HG02678 (cell line): ENCODE results near the gene L3MBTL4.
"Not testable (repeated sequence)": the region's sequence is repeated elsewhere in the genome, so short reads cannot be mapped to it uniquely, and the experiment has no call there.

Experiments
- ATAC-seq: cut with Tn5 transposase; IDR thresholded peaks from one replicate; pipeline ENCODE4 v1.9.1; 2021; ENCODE audit warnings: mild to moderate bottlenecking, moderate library complexity; ENCODE audit not compliant: unreplicated experiment

L3MBTL4 gene

DNA sequence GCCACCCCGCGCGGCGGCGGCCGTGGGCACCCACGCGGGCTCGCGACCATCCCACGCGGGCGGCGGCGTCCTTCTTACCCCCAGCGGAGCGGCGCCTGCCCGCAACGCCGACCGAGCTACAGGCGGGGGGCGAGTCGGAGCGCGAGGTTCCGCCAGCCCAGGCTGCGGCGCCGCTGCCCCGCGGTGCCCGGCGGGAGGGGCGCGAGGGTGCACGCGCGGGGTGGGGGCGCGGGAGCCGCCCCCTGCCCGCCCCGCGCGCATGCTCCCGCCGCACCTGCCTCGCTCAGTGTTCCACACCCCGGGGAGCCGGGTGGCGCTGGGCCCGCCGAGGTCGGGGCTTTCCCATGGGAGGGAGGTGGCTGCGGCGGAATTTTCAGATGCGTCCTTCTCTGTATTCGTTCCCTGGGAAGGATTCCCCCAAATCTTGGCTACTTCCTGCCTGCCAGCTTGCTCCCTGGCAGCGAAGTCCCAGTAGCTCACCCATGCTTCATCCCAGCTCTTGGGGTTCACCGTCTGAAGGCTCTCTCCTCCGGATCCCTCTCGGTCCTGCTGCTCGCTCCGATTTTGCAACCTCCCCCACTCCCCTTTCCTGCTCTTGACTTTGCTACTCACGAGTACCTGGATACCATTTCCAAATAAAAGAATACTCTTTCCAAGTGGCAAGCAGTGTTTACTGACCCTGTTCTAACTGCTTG lies at the start of gene L3MBTL4:
Gene L3MBTL4, minus strand, starts transcription at position 189 of the 695 bp plus-strand sequence. CDS start 103,286 bp downstream, outside the sequence.
- peak; percentile 60 for ATAC-seq

DNA sequence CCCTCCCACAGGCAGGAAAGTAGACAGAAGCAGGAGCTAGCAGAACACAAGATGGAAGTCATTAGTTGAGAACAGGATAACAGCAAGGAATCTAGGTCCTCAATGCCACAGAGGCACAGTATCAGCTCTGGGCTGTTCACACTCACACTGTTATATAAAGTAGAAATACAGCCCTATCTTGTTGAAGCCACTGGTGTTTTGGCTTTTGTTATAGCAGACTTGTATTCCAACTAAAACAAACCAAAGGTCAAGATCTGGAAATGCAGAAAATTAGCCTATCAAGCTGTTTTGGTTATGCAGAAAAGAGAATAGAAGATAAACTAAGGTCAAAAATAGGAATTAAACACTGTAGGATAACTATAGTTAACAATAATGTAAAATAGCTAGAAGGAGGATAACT lies 37.5 kb upstream of the L3MBTL4 start:
- ATAC-seq, result no peak

DNA sequence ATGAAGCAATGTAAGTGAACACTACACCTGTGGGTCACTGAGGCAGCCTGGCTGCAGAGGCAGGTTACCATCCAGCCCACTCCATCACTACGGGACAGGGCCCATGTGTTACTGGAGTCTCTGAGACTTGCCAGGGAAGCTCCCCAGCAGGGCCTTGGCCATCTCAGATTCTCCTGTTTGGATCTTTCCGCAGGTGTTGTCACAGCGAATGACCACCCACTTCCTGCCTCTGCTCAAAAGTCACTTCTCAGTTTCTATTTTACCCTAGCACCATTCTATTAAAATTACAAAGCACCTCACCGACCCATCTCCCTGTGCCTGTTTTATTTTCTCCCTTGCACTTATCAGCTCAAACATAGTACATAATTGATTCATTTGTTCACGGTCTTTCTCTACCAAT lies 34.5 kb upstream of the L3MBTL4 start:
- no peak for ATAC-seq

DNA sequence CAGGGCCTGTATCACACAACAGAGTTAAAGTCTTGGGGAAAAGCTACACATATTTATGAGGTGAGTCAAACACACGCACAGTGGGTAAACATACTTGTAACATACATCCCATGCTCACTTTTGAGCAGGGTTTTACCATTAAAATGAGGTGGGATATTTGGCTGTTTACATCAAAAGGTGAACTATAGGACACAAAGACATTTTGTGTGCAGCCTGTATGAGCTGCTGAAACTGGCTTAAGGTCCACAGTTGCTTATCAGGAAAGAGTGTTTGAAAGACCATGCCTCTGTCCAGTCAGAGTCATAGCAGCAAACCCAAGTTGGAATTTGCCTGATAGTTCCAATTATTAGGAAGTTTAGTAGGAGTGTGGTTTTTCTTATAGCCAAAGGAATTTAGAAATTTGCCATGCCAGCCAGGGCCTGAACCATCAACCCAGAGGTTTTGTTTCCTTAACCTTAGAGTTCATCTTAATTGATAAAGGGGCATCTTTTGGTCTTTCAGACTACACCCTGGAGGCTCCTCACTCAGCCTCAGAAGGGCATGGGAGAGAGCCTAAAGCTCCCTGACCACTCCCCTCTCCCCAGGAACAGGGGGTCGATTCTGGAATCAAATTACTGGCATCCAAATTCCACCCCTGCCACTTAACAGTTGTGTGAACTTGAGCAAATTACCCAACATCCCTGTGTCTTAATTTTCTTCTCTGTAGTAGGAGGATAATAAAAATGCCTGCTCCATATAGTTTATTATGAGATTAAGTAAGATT lies 29.9 kb upstream of the L3MBTL4 start:
- ATAC-seq, result no peak

DNA sequence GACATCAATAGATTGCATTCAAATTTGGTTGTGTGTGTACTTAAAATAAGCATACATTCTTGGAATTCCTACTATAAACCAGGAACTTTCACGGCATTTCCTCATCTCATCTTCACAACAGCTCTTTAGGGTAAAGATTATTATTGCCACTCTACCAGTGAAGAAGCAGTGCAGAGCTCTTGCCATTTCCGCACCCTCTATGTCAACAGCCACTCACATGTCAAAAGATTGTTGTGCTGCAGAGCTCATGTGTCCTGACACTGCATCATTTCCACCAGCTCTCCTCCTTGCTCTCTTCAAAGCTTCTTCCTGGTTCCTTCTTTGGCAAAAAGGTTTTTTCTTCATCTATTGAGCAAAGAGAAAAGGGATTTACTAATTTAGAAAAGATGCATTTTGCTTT lies 26.5 kb upstream of the L3MBTL4 start:
- no peak for ATAC-seq

DNA sequence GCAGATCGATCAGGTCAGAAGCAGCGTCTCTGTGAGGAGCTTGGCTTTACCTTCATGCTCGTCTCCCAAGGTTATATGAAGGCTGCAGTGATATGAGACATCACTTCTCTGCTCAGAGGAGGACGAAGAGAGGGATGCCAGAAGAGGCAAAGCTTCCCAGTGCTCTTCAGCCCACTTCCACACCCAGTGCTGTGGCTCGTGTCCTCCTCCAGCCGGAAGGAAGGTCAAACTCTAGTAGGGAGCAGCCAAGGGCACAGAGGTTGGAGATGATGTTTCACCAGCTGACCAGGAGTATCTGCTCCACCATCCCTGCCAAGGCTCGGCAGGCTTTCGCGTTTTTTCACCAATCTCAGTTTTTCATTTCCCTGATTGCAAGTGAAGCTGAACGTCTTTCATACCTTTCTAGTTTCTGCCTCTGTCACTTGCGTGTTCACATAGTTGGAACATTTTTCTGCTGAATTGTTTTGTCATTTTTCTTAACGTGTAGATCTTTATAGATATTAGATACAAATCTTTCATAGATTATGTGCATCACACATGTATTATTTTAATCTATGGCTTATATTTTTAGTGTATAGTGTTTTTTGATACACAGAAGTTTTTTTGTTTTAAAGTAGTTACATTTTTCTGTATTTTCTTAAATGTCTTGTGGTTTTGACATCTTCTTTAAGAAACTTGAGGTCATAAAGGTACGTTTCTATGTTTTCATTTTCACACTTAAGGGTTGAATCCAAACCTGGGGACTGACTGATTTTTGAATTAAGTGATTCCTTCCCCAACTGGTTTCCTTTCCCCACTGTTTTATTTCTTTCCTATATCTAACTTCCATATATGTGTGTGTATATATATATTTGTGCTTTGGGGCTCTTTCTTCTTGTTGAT lies 23.5 kb upstream of the L3MBTL4 start:
- no peak for ATAC-seq

DNA sequence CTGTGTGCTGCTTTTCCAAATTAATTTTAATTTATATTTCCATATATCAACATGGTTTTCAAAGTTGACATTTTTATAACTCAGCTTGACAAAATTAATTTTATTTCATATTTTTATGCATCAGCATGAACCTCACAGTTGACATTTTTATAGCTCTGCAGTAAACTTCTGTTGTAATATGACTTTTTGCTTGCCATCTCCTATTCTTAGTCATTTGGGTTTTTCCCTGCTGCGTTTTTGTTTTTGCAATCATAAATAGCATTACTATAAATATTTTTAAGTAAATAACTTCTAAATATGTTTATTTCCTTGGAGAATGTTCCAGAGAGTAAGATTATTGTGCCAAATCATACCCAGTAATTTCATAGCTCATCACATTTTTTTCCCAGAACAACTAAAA lies 21.0 kb upstream of the L3MBTL4 start:
- no peak for ATAC-seq

DNA sequence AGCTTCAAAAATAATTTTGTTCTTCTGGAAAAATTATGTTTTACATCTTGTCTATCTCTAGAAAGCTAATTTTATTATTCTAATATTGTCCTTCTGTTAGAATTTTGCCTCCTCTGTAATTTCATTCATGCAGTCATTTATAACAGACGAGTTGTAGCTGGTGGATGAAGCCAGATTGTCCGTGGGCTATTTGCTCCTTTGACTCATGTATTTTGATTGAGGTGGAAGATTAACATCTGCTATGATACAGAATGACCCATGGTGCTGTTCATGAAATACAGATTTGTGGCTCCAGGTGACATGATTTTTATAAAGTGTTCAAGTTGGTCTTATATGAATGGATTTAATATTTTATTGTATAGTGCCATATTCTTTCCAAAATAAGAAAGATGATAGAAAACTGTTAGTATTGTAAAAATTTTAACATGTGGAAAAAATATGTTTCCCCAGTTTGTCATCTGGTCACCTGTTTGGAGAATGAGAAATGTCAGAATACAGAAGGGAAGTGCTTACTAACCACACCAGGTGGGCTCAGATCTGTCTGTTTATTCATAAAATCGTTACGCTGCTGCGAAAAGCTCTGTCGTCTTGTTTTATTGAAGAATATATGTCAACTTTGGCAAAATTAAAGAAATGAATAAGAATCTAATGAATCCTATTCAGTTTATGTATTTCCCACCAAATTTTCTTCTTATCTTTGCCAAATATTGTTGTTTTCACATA lies 20.4 kb upstream of the L3MBTL4 start:
- no peak for ATAC-seq

DNA sequence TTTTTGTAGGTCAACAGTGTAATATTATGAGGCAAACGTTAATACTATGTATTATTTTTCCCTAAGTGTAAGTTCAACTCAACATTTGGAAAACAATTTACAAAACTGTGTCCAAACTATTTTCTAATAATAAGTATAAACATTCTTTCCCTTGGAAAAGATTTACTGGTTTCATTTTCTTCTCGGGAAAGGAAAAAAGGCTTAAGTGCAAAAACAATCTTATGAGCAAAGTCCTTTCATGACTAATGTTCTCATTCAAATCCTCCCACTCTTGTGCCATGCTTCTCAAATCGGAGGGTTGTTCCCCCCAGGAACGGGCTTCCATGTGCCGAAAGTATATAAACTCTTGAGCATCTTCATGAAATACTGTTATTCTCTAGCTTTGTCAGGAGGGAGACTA lies 19.8 kb upstream of the L3MBTL4 start:
- ATAC-seq, result no peak

DNA sequence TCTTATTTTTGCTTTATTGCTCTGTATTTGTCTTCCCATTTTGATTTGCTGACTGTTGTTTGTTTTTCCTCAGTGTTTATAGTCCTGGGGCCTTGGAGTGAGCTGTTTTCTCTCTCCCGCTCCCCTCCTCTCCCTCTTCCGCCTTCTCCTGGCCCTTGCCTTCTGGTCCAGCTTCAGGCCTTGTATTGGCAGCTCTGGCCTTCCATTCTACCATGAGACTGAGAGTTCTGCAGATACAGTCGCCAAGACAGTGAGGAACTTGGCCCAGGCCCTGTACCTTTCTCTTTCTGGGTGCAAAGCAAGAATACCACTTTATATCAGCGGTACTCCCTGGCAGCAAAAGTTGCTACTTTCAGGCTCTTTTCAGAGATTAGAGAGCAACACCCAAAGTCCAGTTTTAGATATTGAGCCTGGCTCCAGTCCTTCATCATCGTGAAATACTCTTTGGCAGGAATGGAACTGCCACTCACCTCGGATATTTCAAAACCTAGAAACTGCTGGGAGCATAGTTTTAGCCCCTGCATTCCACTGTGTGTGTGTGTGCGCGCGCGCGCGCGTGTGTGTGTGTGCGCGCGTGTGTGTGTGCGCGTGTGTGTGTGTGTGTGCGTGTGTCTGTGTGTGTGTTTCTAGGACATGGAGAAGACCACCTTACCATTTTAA lies 17.1 kb upstream of the L3MBTL4 start:
- ATAC-seq, result no peak

DNA sequence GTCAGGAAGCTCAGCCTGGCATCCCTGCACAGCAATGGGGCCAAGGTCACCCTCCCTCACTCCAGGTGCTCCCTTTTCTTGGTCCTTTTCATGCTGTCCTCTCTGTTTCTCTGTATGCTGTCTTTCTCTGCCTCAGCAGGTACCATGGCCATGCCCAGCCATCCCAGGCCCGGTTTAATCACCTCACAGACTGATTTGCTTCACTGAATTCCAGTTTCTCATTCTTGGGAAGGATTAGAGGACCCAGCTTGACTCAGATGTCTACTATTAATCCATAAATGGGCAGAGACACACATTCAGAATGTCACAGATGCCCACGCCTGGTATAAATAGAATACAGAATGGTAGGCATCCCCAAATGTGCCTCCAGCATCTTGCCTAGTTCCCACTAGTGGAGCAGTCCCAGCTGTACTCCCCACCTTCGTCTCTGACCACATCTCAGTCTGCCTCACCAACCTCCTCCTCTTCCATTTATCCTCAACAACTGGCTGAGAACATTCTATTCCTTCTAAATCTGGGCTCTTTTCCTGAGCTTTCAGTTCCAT lies 14.2 kb upstream of the L3MBTL4 start:
- no peak for ATAC-seq

DNA sequence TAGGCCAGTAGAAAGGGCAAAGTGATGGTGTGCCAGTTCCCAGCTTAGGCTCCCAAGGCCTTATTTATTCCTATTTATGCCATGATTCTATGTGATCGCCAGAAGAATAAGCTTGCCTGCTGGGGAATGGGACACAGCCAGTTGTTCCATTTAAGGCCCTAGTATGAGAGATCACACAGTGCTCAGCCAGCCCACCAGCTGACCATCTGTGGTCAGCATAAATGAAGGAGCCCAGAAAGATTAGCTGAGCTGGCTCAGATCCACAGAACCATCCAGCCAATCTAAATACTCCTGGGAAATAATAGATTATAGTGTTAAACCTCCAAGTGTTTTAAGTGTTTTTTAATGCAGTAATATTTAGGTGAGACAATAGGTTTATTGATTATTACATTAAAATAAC lies 12.6 kb upstream of the L3MBTL4 start:
- ATAC-seq, result no peak

DNA sequence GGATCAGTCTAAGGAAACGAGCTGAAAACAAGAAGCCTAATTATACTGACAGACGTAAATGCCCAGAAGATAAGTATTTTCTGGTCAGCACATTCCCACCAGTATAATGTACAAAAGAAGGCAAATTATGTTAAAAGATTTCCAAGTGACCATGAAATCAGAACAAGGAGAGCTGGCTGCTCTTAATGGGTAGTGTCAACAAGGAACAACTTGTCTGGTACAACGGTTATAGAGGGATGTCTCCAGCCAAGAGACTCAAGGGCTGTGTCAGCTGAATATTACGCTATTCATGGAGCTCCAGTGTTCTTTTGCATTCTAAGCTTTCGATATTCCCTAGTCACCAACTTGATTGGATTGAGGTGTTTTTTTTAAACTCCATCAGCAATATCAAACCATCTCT lies 8.6 kb upstream of the L3MBTL4 start:
- no peak for ATAC-seq

DNA sequence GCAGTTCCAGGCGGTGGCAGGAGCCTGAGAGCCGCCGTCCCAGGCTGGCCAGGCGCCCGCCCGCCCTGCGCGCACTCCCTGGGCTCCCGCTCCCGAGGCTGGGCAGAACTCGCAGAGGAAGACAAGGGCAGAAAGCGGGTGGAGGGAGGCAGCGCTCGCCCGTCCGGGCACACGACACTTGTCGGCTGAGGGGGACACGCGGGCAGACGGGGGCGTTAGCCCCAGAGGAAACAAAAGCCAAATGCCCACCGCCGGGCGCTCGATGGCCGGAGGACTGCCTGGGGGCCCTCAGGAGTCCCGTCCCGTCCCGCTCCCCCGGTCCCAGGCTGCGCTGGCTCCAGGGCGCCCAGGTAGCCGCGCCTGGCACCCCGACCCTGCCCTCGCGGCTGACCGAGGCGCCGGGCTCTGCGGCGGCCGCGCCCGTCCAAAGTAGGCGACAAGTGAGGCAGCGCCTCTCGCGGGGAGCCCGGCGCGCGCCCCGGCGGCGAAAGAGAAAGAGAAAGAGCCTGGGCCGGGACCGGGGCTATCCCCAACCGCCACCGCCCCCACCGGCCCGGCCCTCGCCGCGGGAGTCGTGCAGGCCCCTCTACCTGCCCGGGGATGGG lies 491 bp downstream of the L3MBTL4 start:
- peak; percentile 89 for ATAC-seq

DNA sequence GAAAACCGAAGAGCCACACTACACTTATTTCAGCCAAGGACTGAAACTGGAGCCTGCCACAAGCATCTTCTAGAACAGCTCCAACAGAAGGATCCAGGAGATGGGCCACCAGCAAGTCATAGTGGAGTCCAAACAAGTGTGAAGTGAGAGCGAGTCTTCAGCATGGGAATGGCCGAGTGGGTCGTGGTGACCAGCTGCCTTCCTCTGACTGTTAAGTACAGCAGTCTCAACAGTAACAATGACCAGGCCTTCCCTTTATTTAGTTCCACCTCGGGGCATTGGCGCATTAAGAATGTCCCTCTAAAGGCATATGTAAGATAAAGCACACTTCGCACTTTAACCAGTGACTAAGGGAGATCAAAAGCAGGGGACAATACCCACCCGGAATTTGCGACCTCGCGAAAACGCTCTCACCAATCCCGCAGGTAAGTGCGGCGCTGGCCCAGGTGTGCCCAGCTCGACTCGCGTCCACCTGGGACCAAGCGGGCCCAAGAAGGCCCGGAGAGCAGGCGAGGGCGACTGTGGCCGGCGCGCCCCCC lies 1.1 kb downstream of the L3MBTL4 start:
- ATAC-seq, result no peak

DNA sequence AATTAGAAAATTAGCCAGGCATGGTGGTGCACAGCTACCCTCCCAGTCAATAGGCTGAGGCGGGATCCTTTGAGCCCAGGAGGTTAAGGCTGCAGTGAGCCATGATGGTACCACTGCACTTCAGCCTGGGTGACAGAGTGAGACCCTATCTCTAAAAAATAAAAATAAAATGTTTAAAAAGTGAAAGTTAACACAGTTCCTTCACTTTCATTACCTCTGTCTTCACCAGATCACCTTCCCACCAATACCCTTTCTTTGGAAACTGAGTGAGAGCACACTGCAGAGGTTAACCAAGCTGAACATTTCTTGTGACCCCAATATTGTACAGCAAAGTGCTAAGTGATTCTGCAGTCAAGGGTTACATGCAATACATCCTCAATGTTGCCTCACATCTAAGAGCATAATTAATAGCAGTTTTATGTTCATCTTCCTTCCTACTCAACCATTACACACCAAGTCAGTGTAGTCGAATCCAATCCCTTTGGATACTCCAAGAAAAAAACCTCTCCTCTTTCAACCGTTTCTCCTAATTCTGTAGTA lies 1.7 kb downstream of the L3MBTL4 start:
- ATAC-seq, result no peak

DNA sequence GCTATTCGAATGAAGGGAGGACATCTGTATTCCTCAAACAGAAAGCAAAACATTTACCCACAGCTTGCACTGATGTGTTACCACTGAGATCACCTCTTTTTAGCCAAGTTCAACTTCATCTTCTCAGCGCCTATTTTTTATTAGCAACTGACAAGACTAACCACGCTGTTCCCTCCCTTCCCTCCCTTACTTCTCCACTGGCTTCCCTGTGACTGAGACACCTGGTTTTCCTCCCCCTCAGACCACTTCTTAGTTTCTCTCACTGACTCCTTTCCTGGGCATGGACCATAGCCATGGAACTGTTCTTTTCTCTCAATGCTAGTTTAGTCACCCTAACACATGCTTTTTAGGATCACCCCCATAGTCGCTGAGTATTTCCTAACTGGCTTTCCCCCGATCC lies 3.3 kb downstream of the L3MBTL4 start:
- no peak for ATAC-seq

DNA sequence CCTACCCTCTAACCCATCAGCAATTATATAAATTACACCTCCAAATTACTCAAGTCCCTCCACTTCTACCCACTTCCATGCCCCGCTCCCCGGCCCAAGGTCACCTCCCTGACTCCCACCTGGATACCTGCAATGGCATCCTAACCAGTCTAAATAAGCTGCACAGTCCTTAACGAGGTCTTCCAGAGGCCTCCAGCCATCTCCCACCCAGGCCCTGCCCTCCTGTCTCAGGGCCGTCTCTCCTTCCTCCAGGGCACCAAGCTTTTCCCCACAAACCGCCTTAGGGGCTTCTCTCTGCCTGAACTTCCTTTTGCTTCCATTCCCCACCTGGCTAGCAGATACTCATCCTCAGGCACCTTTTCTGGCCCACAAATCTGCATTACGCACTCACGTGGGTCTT lies 4.8 kb downstream of the L3MBTL4 start:
- ATAC-seq, result no peak

DNA sequence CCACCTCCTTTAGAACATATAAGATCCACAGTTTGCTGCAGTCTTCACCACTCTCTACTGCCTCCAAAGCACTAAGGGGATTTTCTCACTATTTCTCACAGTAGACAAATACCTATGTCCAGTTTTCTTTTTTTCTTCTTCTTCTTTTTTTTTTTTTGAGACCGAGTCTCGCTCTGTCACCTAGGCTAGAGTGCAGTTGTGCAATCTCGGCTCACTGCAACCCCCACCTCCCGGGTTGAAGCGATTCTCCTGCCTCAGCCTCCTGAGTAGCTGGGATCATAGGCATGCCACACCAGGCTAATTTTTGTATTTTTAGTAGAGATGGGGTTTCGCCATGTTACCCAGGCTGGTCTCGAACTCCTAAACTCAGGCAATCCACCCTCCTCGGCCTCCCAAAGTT lies 6.2 kb downstream of the L3MBTL4 start:
- not testable (repeated sequence) for ATAC-seq
